HG03159 (cell line): ENCODE data around the gene FEV.
"Not testable (repeated sequence)": the region's sequence is repeated elsewhere in the genome, so short reads cannot be mapped to it uniquely, and the experiment has no call there.

Source experiments
- ATAC-seq: cut with Tn5 transposase; IDR thresholded peaks from one replicate; pipeline ENCODE4 v1.9.1; 2021; ENCODE audit warnings: mild to moderate bottlenecking, moderate library complexity; ENCODE audit not compliant: unreplicated experiment

Gene FEV

GRCh38 chr2:218946621-218947020 lies 38.4 kb downstream of the FEV start:
- ATAC-seq: no peak

DNA sequence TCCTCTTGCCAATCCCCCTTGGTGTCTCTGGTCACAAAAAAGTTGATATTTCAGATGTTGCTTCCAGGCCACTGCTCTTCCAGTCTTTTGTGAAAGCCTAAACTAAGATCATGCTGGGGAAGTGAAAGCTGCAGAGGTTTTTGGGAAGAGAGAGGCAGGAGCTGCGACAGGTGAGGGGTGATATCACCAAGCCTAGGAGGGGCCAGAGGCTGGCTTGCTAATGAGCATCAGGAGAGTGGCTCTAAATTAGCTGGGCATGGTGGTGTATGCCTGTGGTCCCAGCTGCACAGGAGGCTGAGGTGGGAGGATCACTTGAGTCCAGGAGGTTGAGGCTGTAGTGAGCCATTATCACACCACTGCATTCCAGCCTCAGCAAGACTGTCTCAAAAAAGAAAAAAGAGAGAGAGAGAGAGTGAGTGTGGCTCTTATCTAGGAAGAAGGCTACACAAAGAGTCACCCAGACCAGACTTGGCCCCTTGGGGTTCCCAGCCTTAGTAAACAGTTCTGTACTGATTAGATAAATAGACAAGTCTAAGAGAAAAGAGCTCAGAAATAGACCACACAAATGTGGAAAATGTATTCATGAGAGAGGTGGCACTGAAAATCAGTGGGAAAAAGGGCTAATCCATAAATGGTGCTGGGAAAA lies 40.1 kb downstream of the FEV start:
- no peak for ATAC-seq

DNA sequence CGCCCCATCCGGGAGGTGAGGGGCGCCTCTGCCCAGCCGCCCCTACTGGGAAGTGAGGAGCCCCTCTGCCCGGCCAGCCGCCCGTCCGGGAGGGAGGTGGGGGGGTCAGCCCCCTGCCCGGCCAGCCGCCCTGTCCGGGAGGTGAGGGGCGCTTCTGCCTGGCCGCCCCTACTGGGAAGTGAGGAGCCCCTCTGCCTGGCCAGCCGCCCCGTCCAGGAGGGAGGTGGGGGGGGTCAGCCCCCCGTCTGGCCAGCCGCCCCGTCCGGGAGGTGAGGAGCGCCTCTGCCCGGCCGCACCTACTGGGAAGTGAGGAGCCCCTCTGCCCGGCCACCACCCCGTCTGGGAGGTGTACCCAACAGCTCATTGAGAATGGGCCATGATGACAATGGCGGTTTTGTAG lies 53.2 kb downstream of the FEV start:
- not testable (repeated sequence) for ATAC-seq
